Activated CD4-positive, alpha-beta T cell treated with anti-CD3 and anti-CD28 coated beads for 24 hours (primary cell): Measurements from ENCODE around the gene SUPT3H.
"Not testable (repeated sequence)": the region's sequence is repeated elsewhere in the genome, so short reads cannot be mapped to it uniquely, and the experiment has no call there.

ENCODE experiments used
- DNase-seq, 2 donors: peaks; one replicate each; pipeline ENCODE4 v3.0.0-alpha.2; 2020; ENCODE audit warnings: low read depth in 2 of 2

Gene SUPT3H

DNA sequence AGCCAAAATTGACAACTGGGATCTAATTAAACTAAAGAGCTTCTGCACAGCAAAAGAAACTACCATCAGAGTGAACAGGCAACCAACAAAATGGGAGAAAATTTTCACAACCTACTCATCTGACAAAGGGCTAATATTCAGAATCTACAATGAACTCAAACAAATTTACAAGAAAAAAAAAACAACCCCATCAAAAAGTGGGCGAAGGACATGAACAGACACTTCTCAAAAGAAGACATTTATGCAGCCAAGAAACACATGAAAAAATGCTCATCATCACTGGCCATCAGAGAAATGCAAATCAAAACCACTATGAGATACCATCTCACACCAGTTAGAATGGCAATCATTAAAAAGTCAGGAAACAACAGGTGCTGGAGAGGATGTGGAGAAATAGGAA, 310.3 kb downstream of the SUPT3H start:
- not testable (repeated sequence) for DNase-seq

DNA sequence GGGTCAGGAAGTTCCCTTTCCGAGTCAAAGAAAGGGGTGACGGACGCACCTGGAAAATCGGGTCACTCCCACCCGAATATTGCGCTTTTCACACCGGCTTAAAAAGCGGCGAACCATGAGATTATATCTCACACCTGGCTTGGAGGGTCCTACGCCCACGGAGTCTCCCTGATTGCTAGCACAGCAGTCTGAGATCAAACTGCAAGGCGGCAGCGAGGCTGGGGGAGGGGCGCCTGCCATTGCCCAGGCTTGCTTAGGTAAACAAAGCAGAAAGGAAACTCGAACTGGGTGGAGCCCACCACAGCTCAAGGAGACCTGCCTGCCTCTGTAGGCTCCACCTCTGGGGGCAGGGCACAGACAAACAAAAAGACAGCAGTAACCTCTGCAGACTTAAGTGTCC, 315.1 kb downstream of the SUPT3H start:
- not testable (repeated sequence) for DNase-seq

DNA sequence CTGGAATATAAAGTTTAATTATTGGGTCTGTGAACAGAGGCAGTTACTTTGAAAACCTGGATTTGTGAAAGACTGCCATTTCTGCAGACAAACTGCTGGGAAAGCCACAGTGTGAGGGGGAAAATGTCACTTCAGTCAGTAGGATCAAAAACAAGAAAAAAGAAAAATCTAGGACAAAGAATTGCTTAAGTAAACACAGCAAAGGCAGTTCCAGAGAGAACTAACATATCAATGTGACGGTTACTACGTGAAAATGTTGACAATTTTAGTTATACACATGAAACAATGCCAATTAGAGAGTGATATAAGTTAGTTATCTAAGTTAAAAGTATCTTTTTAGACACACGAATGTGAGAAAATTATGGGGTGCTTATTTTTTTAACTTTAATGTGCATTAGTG, 320.0 kb downstream of the SUPT3H start:
- no peak for DNase-seq

DNA sequence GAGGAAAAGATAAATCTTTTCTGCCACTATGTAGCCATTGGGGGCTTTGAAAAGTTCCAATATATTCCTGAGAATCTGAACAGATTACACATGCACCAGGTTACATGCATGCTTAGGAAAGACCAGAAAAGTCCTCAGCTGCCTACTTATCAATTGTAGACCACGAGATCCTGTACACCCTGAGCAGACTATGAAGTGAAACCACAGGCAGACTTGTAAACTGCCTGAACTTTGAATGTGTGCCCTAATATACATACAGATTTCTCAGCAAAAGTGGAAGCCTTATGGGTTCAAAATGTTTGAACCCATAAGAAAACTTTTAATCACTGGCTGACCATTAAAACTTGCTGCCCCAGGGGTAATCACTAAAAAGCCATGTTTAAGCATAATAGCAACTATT, 323.1 kb downstream of the SUPT3H start:
- no peak for DNase-seq

DNA sequence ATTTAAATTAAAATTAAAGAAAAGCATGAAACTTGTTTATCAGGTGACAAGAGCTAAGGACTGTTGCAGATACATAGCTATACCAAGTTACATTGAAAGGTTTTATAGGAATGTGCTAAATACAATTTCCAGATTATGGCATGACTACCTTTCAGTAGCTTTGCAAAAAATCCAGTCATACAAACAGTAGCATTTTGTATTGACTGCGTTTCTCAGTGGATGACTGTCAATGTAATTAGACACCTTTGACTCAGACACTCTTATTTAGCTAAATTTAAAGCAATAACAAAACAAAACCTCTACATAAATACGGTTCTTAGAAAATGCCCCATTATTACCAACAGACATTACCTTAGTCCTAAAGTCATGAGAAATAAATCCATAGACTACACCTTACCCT, 325.4 kb downstream of the SUPT3H start:
- DNase-seq = no peak

DNA sequence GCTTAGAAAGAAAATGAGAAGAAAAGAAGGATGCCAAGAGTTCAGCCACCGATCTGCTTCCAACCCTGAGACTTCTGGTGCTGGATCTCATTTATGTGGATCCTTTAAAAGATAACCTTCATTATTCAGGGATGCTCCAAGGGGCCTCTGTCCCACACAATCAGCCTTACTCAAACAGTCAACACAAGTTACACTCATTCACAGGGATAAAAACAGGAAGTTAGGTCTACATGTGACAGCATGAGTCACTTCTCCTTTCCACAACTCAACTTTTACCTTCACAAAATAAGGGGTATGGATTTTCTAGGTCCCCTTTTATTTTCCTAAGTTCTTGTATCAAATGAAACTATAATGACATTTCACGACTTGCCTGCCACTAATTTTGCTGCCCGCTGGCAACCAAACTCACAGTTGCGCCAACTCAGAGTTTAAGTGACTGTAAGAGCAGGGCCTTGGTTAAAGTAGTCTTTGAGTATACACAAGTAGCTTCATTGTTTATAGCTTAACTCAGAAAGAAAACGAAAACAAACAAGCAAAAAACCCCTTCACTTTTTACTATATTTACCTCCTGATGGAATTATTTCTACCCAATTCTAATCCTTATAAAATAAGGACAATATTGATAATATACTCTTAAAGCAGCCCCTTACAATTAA, 328.4 kb downstream of the SUPT3H start:
- no peak for DNase-seq

DNA sequence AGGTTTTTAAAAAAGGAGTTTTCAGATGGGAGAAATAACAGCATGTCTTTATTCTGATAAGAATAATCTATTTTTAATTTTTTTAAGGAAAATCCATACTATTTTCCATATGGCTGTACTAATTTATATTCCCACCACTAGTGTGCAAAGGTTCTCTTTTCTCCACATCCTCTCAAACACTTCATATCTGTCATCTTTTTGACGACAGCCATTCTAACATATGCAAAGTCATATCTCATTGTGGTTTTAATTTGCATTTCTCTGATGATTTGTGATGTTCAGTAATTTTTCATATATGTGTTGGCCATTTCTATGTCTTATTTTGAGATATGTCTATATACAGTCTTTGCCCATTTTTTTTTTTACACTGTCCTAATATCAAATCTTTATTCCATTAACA, 330.2 kb downstream of the SUPT3H start:
- DNase-seq = no peak

DNA sequence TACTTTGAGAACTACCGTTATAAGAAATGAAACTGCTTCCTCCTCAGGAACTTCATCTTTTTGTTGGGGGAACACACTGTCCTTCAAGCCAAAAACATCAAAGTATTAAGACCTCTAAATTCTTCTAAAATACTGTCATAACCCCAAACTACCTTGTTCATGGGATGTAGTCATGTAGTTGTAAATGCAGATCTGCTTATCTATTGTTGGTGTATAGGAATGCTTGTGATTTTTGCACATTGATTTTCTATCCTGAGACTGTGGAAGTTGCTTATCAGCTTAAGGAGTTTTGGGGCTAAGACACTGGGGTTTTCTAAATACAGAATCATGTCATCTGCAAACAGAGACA, 332.5 kb downstream of the SUPT3H start:
- DNase-seq = no peak

DNA sequence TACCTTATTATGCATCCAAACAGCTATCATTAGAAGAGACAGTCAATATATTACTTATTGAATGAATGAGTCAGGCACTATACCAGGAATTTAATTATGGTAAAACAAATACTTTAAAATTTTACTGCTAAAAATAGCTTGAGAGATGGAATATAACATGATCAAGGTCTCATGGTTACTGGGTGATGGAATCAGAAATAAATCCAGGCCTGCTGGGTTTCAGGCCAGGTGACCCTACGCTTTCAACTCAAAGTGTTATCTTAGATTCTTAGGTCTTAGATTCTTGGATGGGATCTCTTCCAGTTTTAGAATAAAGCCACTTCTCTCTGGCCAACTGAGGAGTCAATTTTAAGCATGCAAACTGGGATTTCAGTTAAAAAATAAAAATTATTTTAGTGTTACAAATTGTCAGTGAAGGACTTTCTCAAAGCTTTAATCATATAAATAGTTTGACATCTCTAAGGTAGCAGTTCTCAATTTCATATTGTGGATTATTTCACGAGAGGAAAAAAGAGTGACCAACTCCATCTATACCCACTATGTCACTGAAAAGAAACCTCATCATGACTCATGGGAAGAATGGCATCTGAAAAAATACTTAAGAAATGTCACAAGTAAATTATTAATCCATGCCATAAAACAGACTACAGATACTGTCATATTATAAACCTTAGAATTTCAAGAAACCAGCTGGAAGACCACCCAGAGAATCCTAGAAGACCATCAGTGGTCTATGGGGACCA, 333.1 kb downstream of the SUPT3H start:
- no peak for DNase-seq

DNA sequence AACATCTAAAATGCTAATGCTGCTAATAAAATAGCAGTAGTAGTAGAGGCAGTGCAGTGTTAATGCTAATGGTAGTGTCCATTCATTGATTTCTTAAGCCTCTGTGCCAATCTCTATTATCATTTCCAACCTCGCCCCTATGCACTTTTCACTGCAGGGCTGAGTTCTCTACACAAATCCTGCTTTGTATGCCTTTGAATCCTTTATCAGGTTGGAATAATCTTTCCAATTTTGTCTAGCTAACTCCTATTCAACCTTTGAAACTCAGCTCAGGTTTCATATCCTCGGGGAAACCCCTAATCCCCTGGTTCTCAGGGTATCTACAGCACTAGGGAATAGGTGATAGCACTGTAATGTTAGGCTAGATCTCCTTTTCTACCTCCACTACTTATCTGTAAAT, 333.6 kb downstream of the SUPT3H start:
- DNase-seq = no peak

DNA sequence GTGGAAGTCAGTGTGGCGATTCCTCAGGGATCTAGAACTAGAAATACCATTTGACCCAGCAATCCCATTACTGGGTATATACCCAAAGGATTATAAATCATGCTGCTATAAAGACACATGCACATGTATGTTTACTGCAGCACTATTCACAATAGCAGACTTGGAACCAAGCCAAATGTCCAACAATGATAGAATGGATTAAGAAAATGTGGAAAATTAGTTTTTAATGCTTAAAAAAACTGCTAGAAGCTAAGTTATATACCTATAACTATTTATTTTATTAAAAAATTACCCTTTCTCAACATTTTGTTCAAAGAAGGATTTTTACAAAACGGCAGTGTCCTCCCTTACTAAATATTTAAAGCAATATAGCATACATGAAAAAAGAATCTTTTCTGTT, 335.1 kb downstream of the SUPT3H start:
- DNase-seq = not testable (repeated sequence)

DNA sequence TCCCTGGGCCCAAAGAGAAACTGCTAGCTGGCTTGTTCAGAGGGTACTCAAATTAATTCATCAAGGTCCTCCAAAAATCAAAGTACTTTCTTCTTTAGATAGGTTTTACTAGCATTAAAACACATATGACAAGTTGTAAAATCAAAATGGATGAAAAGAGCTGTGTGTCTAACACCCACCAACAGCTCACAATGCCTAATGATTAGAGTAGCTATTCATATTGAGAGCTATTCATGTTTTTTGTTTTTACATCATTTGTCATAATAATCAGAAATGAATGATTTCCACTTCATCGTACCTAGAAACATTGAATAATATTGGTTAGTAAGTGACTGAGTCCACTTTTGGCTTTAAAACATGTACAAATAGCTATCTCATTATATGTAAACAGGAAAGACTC, 339.5 kb downstream of the SUPT3H start:
- no peak for DNase-seq

DNA sequence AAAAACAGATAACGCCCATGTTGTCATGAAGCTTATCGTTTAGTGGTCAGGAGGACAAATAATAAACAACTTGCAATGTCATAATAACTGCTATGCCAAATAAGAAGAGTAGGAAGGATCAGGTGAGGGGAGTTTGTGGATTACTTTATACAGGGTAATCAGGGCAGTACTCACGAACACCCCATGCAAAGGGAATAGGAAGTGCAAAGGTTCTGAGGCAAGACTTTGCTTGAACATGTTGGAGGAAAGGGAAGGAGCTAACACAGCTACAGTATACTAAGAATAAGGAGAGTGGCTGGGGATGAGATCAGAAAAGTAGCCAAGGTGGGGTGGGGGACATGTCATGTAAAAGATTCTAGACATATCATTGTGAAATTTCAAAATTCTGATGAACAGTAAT, 341.6 kb downstream of the SUPT3H start:
- DNase-seq = no peak

DNA sequence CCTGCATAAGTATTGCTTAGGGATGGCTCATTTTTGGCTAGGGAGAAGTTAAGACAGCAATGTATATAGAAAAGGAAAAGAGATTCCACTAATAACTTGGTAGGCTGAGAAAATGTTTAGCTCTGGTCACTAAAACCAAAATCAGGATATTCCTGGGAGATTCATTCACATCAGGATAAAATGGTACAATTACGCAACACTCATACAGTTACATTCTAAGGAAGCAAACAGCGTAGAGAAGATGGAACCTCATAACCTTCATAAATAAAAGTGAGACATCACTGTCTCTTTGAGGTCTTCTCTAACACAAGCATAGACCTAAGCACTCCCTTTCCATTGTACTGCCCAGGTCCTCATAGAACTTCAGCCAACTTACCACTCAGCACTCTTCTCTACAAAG, 345.3 kb downstream of the SUPT3H start:
- DNase-seq = no peak

DNA sequence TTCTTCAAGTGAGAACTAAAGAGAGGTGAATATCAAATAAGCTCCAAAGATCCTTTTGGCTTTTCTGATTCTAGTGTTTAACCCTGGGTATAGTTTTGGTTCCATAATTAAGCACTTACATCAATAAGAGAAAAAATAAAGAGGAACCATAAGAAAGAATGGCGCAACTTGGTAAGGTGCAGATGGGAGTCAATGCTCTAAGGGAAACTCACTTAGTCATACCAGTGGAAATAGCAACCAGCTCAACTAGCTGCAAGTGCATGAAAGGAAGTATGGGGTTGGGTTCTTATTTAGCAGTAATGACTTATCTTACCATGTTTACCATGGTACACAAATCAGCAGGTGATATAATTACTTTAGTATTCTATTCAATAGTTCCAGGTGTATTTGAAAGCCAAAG, 346.1 kb downstream of the SUPT3H start:
- DNase-seq = no peak

DNA sequence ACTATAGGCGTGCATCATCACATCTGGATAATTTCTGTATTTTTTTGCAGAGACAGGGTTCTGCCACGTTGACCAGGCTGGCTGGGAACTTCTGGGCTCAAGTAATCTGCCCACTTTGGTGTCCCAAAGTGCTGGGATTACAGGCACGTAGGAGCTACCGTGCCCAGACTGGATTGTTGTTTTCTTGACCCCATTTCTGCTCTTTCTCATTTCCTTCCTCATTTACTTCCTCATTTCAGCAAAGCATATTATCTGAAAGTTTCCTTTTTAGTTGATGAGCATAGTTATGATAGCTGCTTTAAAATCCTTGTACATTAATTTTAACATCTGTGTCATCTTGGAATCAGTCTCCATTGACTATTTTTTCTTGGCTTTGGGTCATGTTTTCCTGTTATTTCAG, 350.6 kb downstream of the SUPT3H start:
- no peak for DNase-seq

DNA sequence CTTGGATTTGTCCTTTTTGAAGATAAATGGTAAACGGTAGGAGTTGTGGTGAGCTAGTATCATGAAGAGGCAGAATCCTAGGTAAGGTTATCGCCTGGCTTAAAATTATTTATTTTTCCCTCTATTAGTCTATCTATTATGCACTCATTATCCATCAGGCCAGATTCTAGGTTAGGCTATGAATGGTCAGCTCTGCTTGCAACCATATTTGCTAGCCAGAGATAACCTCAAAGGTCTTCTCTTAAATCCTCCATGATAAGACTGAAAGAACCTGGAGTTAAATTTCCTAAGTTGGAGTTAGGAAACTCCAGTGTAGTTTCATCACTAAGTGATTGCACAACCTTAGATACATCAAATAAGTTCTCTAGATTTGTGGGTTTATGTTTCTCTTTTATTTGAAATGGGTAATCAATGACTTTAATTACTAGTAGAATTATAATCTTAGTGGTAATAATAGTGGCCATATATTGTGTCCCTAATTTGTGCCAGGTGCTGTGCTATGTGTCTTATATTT, 351.7 kb downstream of the SUPT3H start:
- DNase-seq = no peak

DNA sequence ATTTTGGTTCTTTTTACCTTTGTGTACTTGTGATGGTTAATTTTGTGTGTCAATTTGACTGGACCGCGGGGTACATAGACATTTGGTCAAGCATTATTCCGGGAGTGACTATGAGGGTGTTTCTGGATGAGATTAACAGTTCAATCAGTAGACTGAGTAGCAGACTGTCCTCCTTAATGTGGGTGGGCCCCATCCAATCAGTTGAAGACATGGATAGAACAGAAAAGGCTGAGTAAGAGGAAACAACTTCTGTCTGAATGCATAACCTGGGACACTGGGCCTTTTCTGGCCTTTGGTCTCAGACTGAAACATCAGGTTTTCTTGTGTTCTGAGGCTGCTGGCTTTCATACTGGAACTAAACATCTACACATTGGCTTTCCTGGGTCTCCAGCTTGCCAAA, 353.1 kb downstream of the SUPT3H start:
- DNase-seq = no peak

DNA sequence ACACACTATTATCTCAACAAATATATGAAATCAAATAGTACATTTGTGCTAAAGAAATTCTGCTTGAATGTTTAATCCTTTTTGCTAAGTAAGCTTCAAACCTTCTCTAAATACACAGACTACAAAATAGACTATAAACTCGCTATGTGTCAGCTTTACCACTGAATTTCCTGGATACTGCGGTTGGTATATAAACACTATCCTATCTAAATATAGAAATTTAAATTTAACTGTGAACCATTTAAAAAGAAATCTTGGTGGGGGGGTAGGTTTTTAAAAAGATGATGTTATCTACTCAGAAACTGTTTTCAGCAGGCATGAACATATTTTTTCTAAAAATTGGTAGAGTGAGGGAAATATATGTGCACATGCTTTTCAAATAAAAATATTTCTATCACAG, 356.1 kb downstream of the SUPT3H start:
- no peak for DNase-seq

DNA sequence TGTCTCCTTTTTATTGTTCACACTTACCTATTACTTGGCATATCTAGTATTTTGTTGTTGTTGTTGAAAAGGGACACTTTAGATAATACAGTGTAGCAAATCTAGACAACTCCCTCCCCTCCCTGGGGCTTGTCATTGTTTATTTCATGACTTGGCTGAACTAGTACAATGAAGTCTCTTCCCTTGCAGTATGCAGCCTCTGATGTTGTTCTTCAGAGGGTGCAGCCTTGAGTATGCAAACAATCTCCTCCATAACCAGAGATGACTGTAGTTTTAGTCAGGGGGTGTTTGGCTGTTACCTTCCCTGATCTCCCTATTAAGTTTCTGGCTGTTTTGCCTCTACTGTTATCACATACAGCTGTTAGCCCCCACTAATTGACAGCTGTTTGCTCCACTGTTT, 365.0 kb downstream of the SUPT3H start:
- DNase-seq = no peak

DNA sequence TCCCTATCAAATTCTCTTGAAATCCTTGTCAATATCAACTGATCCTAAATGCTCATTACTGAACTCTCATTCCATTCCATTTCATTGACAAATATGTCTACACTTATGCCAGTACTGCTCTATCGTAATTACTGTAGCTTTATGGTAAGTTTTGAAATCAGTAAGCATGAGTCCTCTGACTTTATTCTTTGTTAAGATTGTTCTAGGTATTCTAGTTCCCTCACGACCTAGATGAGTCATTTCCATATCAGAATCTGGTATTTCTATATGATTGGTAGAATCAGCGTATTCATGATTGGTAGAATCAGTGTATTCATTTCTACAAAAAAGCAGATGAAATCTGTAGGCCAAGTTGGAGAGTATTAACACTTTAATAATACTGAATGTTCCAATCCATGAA, 368.2 kb downstream of the SUPT3H start:
- DNase-seq = no peak

DNA sequence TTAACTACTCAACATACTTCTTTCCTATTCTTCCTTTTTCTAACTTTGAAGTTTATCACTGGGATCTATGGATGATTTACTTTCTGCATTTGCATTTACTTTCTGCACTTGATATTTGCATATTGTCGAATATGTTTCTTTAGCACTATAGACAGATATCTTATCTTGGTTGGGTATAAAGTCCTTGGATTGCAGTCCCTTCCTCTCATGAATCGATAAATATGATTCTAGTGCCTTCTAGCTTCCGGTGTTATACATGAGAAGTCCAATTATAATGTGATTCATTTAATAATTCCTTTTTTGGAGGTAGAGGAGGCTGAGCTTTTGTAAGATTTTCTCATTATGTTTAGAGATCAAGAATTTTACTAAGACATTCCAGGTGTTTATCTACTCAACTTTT, 370.8 kb downstream of the SUPT3H start:
- DNase-seq = no peak

DNA sequence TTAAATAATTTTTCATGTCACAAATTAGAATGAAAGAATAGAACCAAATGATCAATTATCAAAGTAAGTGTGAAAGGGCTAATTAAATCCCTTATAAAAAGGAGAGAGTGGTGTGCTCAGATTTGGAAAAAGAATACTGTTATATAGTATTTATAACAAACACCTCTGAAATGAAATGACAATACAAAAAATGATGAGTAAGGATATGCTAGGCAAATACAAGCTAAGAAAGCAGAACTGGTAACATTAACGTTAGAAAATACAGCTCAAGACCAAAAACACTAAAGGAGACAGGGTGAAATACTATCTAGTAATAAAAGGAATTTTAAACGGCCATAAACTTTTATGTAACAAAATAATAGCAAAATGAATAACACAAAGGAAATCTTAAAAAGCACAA, 373.8 kb downstream of the SUPT3H start:
- no peak for DNase-seq

DNA sequence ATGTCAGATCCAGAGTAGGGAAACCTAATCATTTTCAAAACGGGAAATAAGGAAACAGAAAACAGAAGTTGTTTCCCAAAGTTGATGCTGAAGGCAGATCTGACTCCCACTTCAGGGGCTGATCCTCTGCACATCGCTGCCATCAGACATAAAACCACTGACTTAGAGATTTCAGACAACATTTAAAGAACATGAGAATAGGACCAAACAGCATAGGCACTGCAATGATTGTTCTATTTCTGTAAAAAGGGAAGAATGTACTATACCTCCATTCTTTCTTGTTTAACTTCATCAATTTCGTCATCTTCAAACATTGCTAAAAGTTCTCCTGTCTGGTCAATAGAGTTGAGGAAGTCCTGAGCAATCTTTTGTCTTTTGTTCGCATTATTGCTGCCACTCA, 374.3 kb downstream of the SUPT3H start:
- DNase-seq = no peak
